Measurements from ENCODE around the gene UMAD1. TPM values are rescaled to one million over a fixed set of nuclear protein-coding genes. Genes with fewer than 3 reads are reported as not detected.

The UMAD1 gene
- total and polyA plus RNA-seq, 2 of the 13 experiments (the other 11 are each of a cell fraction or from before 2014, with no cell fraction given) = 16.8 to 17.6 TPM

DNA sequence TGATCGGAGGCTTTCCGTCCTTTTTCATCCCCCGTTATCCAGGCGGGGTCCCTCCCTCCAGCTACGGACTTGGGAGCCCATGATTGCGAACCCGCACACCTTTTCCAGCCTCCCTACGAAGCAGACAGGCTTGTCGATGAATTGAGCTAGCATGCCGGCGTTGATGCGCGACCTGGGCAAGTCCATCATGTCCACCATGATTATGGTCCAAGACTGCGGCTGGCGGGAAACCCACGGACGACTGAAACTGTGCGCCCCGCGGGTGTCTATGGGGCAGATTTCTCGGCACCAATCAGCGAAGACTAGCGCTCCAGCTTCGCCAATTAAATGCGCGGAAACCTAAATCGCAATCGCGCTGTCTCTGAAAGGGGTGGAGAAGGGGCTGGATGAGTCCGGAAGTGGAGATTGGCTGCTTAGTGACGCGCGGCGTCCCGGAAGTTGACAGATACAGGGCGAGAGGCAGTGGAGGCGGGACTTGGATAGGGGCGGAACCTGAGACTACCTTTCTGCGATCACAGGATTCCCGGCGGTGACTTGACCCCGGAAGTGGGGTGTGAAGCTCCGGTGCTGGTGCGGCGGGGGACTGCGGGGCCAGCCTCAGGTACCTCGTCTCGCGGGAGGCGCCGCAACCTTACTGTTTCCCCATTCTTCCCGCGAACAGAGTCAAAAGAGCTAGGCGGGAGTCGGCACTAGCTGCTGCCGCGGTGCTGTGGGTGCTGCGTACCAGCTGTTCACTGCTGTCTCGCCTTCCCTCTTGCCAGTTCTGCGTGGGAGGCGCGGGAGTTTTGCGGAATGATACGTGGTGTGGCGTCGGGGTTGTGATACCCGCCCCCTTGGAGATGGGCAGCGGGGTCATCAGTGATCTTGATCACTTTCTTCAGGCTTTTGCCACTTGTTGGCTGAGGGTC is at the start of gene UMAD1 (continued):
- no peak for TF ChIP-seq SOX6 (IDR thresholded peaks at IDR 0.05)
- 0 out of 2 replicates have a peak, but pooled peaks have one; percentile 36 for TF ChIP-seq SOX6 (CRISPR knock-in tag; IDR thresholded peaks at IDR 0.05)
- TF ChIP-seq PHF8 (CRISPR knock-in tag; IDR thresholded peaks at IDR 0.05) = peak; percentile 77
- TF ChIP-seq CC2D1A (CRISPR knock-in tag; IDR thresholded peaks at IDR 0.05) = no peak
- TF ChIP-seq ZNF891 (CRISPR knock-in tag; IDR thresholded peaks at IDR 0.05) = peak; percentile 75
- TF ChIP-seq, protein P1, sequence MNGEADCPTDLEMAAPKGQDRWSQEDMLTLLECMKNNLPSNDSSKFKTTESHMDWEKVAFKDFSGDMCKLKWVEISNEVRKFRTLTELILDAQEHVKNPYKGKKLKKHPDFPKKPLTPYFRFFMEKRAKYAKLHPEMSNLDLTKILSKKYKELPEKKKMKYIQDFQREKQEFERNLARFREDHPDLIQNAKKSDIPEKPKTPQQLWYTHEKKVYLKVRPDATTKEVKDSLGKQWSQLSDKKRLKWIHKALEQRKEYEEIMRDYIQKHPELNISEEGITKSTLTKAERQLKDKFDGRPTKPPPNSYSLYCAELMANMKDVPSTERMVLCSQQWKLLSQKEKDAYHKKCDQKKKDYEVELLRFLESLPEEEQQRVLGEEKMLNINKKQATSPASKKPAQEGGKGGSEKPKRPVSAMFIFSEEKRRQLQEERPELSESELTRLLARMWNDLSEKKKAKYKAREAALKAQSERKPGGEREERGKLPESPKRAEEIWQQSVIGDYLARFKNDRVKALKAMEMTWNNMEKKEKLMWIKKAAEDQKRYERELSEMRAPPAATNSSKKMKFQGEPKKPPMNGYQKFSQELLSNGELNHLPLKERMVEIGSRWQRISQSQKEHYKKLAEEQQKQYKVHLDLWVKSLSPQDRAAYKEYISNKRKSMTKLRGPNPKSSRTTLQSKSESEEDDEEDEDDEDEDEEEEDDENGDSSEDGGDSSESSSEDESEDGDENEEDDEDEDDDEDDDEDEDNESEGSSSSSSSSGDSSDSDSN (CRISPR knock-in tag; IDR thresholded peaks at IDR 0.05) = peak; percentile 50; the same call in 1 of the 2 replicates
- TF ChIP-seq HOXA5 (CRISPR knock-in tag; IDR thresholded peaks at IDR 0.05) = peak; percentile 59
- no peak for TF ChIP-seq TRAFD1 (CRISPR knock-in tag; IDR thresholded peaks at IDR 0.05; ENCODE audit: borderline replicate concordance)
- TF ChIP-seq ZNF766 (CRISPR knock-in tag; IDR thresholded peaks at IDR 0.05; ENCODE audit: borderline replicate concordance) = peak; percentile 40; the same call in 1 of the 2 replicates
- TF ChIP-seq, protein P2, sequence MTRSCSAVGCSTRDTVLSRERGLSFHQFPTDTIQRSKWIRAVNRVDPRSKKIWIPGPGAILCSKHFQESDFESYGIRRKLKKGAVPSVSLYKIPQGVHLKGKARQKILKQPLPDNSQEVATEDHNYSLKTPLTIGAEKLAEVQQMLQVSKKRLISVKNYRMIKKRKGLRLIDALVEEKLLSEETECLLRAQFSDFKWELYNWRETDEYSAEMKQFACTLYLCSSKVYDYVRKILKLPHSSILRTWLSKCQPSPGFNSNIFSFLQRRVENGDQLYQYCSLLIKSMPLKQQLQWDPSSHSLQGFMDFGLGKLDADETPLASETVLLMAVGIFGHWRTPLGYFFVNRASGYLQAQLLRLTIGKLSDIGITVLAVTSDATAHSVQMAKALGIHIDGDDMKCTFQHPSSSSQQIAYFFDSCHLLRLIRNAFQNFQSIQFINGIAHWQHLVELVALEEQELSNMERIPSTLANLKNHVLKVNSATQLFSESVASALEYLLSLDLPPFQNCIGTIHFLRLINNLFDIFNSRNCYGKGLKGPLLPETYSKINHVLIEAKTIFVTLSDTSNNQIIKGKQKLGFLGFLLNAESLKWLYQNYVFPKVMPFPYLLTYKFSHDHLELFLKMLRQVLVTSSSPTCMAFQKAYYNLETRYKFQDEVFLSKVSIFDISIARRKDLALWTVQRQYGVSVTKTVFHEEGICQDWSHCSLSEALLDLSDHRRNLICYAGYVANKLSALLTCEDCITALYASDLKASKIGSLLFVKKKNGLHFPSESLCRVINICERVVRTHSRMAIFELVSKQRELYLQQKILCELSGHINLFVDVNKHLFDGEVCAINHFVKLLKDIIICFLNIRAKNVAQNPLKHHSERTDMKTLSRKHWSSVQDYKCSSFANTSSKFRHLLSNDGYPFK (CRISPR knock-in tag; IDR thresholded peaks at IDR 0.05; ENCODE audit: borderline replicate concordance) = peak; percentile 67
- peak; percentile 36 for TF ChIP-seq SRY (CRISPR knock-in tag; IDR thresholded peaks at IDR 0.05)
- TF ChIP-seq ZFX (CRISPR knock-in tag; IDR thresholded peaks at IDR 0.05; ENCODE audit: low read depth) = peak; percentile 43; the same call in 1 of the 2 replicates
- TF ChIP-seq NFKB2 (CRISPR knock-in tag; IDR thresholded peaks at IDR 0.05; ENCODE audit: borderline replicate concordance) = peak; percentile 94; the same call in 1 of the 2 replicates
- TF ChIP-seq ZNF232 (CRISPR knock-in tag; IDR thresholded peaks at IDR 0.05; ENCODE audit: borderline replicate concordance) = peak; percentile 82; the same call in 1 of the 2 replicates
- TF ChIP-seq, protein P3, sequence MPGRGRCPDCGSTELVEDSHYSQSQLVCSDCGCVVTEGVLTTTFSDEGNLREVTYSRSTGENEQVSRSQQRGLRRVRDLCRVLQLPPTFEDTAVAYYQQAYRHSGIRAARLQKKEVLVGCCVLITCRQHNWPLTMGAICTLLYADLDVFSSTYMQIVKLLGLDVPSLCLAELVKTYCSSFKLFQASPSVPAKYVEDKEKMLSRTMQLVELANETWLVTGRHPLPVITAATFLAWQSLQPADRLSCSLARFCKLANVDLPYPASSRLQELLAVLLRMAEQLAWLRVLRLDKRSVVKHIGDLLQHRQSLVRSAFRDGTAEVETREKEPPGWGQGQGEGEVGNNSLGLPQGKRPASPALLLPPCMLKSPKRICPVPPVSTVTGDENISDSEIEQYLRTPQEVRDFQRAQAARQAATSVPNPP (CRISPR knock-in tag; IDR thresholded peaks at IDR 0.05) = peak; percentile 65; the same call in 1 of the 2 replicates
- peak; percentile 45 for TF ChIP-seq IKZF5 (CRISPR knock-in tag; IDR thresholded peaks at IDR 0.05)
- TF ChIP-seq CBFB (CRISPR knock-in tag; IDR thresholded peaks at IDR 0.05) = 0 out of 2 replicates have a peak, but pooled peaks have one; percentile 17
- peak; percentile 49; the same call in 1 of the 2 replicates for TF ChIP-seq RXRB (CRISPR knock-in tag; IDR thresholded peaks at IDR 0.05; ENCODE audit: borderline replicate concordance)
- TF ChIP-seq ZEB1 (IDR thresholded peaks at IDR 0.05; ENCODE audit: insufficient replicate concordance, low read depth) = no peak
